ENCODE measurements around the gene CMTM4.

The CMTM4 gene

GRCh38 chr16:66600477-66600876 lies 96.1 kb downstream of the CMTM4 start:
- TF ChIP-seq TAF1 (IDR thresholded peaks at IDR 0.05; ENCODE audit: low read depth) (no peak), YY1 (IDR thresholded peaks at IDR 0.05; ENCODE audit: low read depth) (no peak), ZBTB7A (IDR thresholded peaks at IDR 0.05; ENCODE audit: low read depth) (no peak), CREB1 (IDR thresholded peaks at IDR 0.05; ENCODE audit: low read depth) (no peak)

GRCh38 chr16:66599726-66600125 lies 96.8 kb downstream of the CMTM4 start:
- TF ChIP-seq TCF12 (IDR thresholded peaks at IDR 0.05; ENCODE audit: low read depth) (no peak), EP300 (IDR thresholded peaks at IDR 0.05; ENCODE audit: borderline replicate concordance) (no peak), YY1 (IDR thresholded peaks at IDR 0.05; ENCODE audit: low read depth) (no peak), EGR1 (IDR thresholded peaks at IDR 0.05) (no peak), NFIC (IDR thresholded peaks at IDR 0.05) (no peak), CREB1 (IDR thresholded peaks at IDR 0.05; ENCODE audit: low read depth) (no peak), ZBTB7A (IDR thresholded peaks at IDR 0.05; ENCODE audit: low read depth) (no peak), FOXM1 (IDR thresholded peaks at IDR 0.05; ENCODE audit: borderline replicate concordance, low read depth) (no peak), REST (IDR thresholded peaks at IDR 0.05; ENCODE audit: low read depth) (no peak), CEBPB (IDR thresholded peaks at IDR 0.05) (no peak)

GRCh38 chr16:66598111-66598510 lies 98.4 kb downstream of the CMTM4 start:
- TF ChIP-seq CEBPB (IDR thresholded peaks at IDR 0.05): no peak
- TF ChIP-seq REST (IDR thresholded peaks at IDR 0.05; ENCODE audit: low read depth): no peak
- no peak for TF ChIP-seq ZBTB7A (IDR thresholded peaks at IDR 0.05; ENCODE audit: low read depth)
- TF ChIP-seq FOXM1 (IDR thresholded peaks at IDR 0.05; ENCODE audit: borderline replicate concordance, low read depth): no peak
- TF ChIP-seq TCF12 (IDR thresholded peaks at IDR 0.05; ENCODE audit: low read depth): no peak
- no peak for TF ChIP-seq YY1 (IDR thresholded peaks at IDR 0.05; ENCODE audit: low read depth)

GRCh38 chr16:66596986-66597848 lies 99.3 kb downstream of the CMTM4 start:
- TF ChIP-seq TAF1 (IDR thresholded peaks at IDR 0.05; ENCODE audit: low read depth) (no peak), CREB1 (IDR thresholded peaks at IDR 0.05; ENCODE audit: low read depth) (no peak), YY1 (IDR thresholded peaks at IDR 0.05; ENCODE audit: low read depth) (no peak), EP300 (IDR thresholded peaks at IDR 0.05; ENCODE audit: borderline replicate concordance) (no peak), TEAD4 (IDR thresholded peaks at IDR 0.05) (no peak), FOXM1 (IDR thresholded peaks at IDR 0.05; ENCODE audit: borderline replicate concordance, low read depth) (no peak), NFIC (IDR thresholded peaks at IDR 0.05) (no peak), MAX (IDR thresholded peaks at IDR 0.05) (no peak), USF1 (IDR thresholded peaks at IDR 0.05) (no peak), CEBPB (IDR thresholded peaks at IDR 0.05) (no peak), TCF12 (IDR thresholded peaks at IDR 0.05; ENCODE audit: low read depth) (no peak), EGR1 (IDR thresholded peaks at IDR 0.05) (no peak), REST (IDR thresholded peaks at IDR 0.05; ENCODE audit: low read depth) (no peak), RAD21 (IDR thresholded peaks at IDR 0.05; ENCODE audit: low read depth) (no peak)

GRCh38 chr16:66594739-66595138 lies 101.8 kb downstream of the CMTM4 start:
- no peak for TF ChIP-seq MAX (IDR thresholded peaks at IDR 0.05)
- no peak for TF ChIP-seq USF1 (IDR thresholded peaks at IDR 0.05)
- TF ChIP-seq CEBPB (IDR thresholded peaks at IDR 0.05): no peak

Measured in Ishikawa (cell line).